GM13977 (cell line): Measurements from ENCODE around the gene MFAP3L.

ENCODE experiments used
- DNase-seq: peaks from one replicate; pipeline ENCODE4 v3.0.0; 2012; ENCODE audit warnings: low spot score
- CTCF ChIP-seq: IDR thresholded peaks from 2 replicates; pipeline ENCODE4 v1.5.1; 2012; ENCODE audit warnings: mild to moderate bottlenecking, control low read depth; ENCODE audit not compliant: insufficient read depth; ENCODE audit errors: extremely low read depth, missing control alignments
- in situ Hi-C: fragments of 300-500 bp; cut with MboI; formaldehyde crosslinking; loops from one replicate; pipeline ENCODE4 v1.12.0; 2022; ENCODE audit warnings: low sequenced_read_pairs, low pct_unique_long_range_greater_than_20kb, mixed read lengths, inconsistent platforms; ENCODE audit not compliant: unreplicated experiment

The MFAP3L gene

GRCh38 chr4:169975131-169975837, 50.9 kb downstream of the MFAP3L start:
- no peak for DNase-seq
- no peak for TF ChIP-seq CTCF
- in situ Hi-C loops: no loop called here

GRCh38 chr4:169971456-169972015, 54.7 kb downstream of the MFAP3L start:
- TF ChIP-seq CTCF: no peak
- in situ Hi-C loops: no loop called here
- no peak for DNase-seq

GRCh38 chr4:169968999-169969398, 57.2 kb downstream of the MFAP3L start:
- no peak for TF ChIP-seq CTCF
- DNase-seq: no peak
- in situ Hi-C loops: no loop called here

- no peak for TF ChIP-seq CTCF
- no peak for DNase-seq
- in situ Hi-C loops: no loop called here
These were observed 62.2 kb downstream of the MFAP3L start for GRCh38 chr4:169963998-169964397.

- in situ Hi-C loops: no loop called here
- no peak for TF ChIP-seq CTCF
- no peak for DNase-seq
These were observed 66.9 kb downstream of the MFAP3L start for GRCh38 chr4:169959254-169959653.

DNA sequence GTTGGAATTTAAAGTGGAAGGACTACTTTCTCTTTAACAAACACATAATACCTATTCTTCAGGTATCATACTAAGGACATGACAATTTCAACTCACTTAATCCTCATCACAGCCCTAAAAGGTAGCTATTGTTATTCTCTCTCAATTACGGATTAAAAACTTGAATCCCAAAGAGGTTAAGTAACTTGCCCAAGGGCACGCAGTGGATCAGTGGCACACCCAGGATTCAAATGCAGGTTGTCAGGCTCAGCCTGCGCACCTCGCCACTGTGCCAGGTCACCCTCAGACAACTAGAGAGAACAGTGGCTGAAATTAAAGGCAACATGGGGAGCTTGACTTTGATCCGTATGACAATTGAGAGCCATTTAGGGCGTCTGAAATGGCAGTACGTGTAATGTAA, 67.6 kb downstream of the MFAP3L start:
- no peak for DNase-seq
- in situ Hi-C loops: no loop called here
- no peak for TF ChIP-seq CTCF
